BE2C (cell line): ENCODE measurements around the gene WWP2.
A peak's percentile ranks its signal among the peaks of the same experiment; 100 is the strongest.
"Not testable (repeated sequence)": the region's sequence is repeated elsewhere in the genome, so short reads cannot be mapped to it uniquely, and the experiment has no call there.

Experiments
- DNase-seq: peaks from one replicate; pipeline ENCODE4 v3.0.0-alpha.2; 2020
- H3K27me3 ChIP-seq: fragments of 250-450 bp; sonication (Bioruptor Pico); 2 replicates; pipeline ENCODE4 v1.5.1; 2020; ENCODE audit warnings: mild to moderate bottlenecking
- H3K36me3 ChIP-seq: fragments of 250-450 bp; sonication (Bioruptor Pico); 2 replicates; pipeline ENCODE4 v1.5.1; 2020; ENCODE audit warnings: mild to moderate bottlenecking
- H3K4me1 ChIP-seq: fragments of 250-450 bp; sonication (Bioruptor Pico); 2 replicates; pipeline ENCODE4 v1.5.1; 2020
- H3K4me3 ChIP-seq: 2 replicates; pipeline ENCODE4 v1.5.1; 2011; ENCODE audit warnings: low read depth, low read length
- H3K9me3 ChIP-seq: fragments of 250-450 bp; sonication (Bioruptor Pico); 2 replicates; pipeline ENCODE4 v1.5.1; 2020

WWP2 gene

DNA sequence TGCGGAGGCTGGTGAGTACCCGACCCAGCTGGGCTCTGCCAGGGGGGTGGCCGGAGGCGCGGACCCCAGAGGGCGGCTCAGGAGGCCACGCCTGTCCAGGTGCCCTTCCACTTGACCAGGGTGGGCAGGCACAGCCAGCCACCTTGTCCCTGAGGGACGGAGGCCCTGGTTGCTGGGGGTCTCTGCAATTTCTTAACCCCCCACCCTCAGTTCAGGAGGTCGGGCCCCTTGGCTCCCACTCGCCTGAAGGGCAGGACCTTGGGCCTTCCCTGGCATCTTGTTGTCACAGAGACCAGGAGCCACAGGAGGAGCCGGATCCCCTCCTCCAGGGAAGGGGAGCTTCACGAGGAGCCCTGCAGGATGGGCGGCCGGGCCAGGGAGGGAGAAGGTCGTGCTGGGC is 190.0 kb downstream of the WWP2 start:
- not testable (repeated sequence) for H3K4me3 ChIP-seq, H3K9me3 ChIP-seq, DNase-seq, H3K36me3 ChIP-seq, H3K4me1 ChIP-seq, H3K27me3 ChIP-seq

DNA sequence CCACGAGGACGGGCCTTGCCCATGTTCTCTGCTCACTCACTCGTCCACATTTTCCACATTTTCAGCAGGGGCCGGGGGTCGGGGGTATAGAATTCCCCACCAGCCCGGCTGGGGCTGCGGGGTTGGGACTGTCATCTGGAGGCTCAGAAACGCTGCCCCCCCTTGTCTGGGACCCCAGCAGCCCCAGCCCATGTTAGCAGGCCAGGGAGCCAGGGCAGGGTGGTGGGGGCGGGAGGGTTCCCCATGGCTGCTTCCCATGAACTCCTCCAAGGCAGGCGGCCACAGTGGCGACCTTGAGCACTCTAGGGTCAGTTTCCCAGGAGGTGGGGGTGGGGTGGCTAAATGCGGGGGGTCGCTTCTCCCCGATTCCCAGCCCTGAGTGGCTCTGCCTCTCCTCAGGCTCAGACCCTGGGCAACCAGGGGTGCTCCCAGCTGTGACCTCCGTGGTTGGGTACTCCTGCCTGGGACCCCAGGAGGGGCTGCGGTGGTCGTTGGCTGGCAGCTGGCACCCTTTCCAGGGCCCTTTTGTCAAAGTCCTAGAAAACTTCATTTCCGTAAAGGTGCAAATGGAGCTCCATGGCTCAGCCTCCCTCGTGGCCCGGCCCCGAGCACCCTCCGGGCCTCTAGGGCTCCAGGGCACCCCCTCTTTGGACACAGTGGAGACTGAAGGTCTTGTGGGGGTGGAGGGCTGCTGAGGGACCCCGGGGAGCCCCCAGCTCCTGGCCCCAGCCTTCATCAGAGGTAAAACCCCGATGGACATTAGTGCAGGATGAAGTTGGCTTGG is 190.6 kb downstream of the WWP2 start:
- H3K4me3 ChIP-seq, H3K36me3 ChIP-seq, H3K4me1 ChIP-seq, H3K27me3 ChIP-seq, DNase-seq, H3K9me3 ChIP-seq: not testable (repeated sequence)

DNA sequence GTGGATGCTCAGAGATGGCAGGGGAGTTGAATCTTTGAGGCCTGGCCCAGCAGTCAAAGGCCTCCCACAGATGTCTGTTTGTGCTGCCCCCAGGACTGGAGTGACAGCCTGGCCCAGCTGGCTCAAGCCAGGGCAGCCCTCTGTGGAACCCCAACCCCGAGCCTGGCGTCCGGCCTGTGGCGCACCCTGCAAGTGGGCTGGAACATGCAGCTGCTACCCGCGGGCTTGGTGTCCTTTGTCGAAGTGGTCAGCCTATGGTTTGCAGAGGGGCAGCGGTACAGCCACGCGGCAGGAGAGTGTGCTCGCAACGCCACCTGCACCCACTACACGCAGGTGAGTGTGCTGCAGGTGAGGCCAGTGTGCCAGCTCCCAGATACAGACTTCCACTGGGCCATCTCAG is 192.1 kb downstream of the WWP2 start:
- H3K27me3 ChIP-seq, DNase-seq, H3K9me3 ChIP-seq, H3K36me3 ChIP-seq, H3K4me3 ChIP-seq, H3K4me1 ChIP-seq: not testable (repeated sequence)

DNA sequence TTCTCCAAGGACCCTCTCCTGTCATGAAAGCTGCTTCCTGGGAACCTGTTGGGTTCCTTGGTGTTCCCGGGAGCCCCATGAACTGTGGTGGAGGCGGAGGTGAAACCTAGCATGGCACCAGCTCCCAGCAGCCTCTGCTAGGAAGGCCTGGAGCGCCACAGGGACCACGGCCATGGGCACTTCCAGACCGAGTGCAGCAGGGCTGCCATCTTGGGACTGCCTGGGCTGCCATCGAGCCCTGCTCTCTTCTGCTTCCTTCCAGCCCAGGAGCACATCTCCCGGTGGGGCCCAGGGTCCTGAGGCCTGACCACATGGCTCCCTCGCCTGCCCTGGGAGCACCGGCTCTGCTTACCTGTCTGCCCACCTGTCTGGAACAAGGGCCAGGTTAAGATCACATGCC is 201.2 kb downstream of the WWP2 start:
- not testable (repeated sequence) for H3K4me3 ChIP-seq, H3K27me3 ChIP-seq, H3K36me3 ChIP-seq, H3K9me3 ChIP-seq, H3K4me1 ChIP-seq, DNase-seq

DNA sequence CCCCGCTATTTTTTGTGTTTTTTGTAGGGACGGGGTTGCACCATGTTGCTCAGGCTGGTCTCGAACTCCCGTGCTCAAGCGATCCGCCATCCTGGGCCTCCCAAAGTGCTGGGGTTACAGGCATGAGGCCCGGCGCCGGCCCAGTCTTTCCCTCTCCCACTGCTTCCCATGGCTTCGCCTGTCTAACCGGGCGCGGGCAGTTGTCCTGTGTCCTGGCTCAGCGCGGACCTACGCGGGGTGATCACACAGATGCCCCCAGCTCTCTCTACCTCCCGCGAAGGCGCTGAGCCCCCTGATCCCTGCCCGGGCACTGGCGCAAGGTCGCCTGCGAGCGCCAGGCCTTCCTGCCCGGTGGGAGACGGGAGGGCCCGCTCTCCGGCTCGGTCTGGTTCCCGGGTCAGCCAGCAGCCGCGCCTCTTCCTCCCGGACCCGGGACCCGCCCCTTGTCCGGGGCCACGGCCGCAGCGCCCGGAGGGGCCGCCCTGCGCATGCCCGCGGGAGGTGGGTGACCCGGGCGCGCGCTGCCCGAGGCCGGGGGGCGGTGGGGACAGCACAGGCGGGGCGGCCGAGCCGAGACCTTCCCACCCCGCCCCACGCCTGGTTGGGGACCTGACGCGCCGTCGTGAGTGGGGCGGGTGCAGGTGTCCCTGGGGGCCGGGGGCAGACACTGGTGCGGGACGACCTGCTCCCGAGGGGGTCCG is 203.0 kb downstream of the WWP2 start:
- DNase-seq: peak; percentile 28
- not testable (repeated sequence) for H3K4me1 ChIP-seq, H3K27me3 ChIP-seq, H3K9me3 ChIP-seq, H3K4me3 ChIP-seq, H3K36me3 ChIP-seq

DNA sequence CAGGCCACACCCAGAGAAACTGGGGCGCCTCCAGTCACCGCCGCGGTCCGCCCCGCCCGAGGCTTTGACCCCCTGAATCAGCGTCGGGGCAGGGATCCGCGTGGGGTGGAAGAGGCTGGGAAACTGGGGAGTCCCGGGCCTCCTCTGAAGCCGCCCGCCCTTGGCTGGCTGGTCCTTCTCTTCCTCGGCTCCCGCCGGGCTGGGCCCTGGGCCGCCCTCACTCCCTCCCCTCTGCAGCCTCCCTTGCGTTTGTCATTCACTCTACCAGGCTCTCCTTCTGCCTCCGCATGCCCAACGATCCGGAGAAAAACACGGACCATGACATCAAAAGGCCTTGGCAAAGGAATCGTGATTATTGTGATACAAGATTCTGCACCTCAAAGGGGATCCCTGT is 203.5 kb downstream of the WWP2 start:
- DNase-seq, H3K27me3 ChIP-seq, H3K9me3 ChIP-seq, H3K36me3 ChIP-seq, H3K4me1 ChIP-seq, H3K4me3 ChIP-seq: not testable (repeated sequence)

DNA sequence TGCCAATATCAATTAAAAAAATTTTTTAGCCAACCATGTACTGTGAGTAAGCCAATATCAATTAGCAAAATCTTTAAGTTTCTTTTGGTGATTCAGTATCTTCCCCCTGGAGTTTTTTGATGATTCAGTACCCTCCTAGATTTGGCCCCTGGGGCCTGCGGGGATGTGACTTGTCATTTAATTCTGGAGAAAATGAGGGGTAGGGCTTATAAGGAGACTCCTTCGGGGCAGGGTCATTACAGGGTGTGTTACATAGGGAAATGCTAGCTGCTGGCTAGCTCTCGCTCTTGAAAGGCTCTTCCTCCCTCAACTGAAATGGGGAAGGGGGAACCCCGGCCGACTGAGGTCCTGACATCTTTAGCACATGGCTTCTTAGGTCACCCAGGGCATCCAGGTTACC is 205.6 kb downstream of the WWP2 start:
- not testable (repeated sequence) for H3K4me1 ChIP-seq, H3K36me3 ChIP-seq, H3K27me3 ChIP-seq, H3K9me3 ChIP-seq, H3K4me3 ChIP-seq, DNase-seq

DNA sequence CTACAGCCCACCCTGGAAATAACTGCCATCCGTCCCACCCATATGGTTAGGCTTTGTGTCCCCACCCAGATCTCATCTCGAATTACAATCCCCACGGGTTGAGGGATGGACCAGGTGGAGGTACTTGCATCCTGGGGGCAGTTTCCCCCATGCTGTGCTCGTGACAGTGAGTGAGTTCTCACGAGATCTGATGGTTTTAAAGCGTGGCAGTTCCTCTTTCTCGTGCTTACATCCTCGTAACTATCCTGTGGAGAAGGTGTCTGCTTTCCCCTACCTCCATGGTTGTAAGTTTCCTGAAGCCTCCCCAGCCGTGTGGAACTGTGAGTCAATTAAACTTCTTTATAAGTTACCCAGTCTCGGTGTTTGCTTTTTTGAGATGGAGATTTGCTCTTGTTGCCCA is 206.0 kb downstream of the WWP2 start:
- not testable (repeated sequence) for H3K27me3 ChIP-seq, H3K9me3 ChIP-seq, H3K4me3 ChIP-seq, DNase-seq, H3K4me1 ChIP-seq, H3K36me3 ChIP-seq

DNA sequence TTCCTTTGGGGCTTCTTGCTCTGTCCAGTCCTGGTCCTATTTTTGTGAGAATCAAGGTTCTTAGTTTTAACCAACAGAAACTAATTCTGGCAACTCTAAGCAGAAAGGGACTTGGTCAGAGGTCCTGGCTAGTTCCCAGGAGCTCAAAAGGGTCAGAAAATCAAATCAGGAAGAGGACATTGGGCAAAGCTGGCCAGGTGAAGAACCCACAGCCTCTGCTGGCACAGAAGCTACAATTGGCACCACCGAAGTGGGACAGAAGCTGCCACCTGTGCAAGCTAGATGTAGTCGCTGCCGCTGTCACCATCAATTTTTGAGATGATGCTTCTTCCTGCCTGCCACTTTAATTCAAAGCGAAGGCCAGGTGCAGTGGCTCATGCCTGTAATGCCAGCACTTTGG is 207.5 kb downstream of the WWP2 start:
- H3K27me3 ChIP-seq, H3K4me3 ChIP-seq, H3K36me3 ChIP-seq, H3K4me1 ChIP-seq, DNase-seq, H3K9me3 ChIP-seq: not testable (repeated sequence)

DNA sequence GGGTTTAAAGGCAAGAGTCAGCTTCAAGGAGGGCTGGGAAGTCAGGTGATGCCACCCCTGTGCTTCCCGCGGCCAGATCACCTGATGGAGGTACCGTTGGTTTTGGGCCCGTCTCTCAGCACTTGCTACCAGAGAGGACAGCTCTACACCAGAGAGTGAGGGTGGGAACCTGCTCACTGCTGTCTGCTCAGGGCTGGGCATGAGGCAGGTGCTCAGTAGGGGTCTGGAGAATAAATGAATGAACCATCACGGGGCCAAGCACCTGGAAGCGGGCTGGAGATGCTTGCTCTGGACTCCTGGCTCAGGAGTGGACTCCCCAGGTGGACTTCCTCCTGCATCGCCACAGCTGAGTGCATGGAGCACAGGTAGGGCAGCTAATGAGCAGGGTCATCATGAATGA is 210.0 kb downstream of the WWP2 start:
- H3K27me3 ChIP-seq, H3K4me3 ChIP-seq, DNase-seq, H3K36me3 ChIP-seq, H3K9me3 ChIP-seq, H3K4me1 ChIP-seq: not testable (repeated sequence)

DNA sequence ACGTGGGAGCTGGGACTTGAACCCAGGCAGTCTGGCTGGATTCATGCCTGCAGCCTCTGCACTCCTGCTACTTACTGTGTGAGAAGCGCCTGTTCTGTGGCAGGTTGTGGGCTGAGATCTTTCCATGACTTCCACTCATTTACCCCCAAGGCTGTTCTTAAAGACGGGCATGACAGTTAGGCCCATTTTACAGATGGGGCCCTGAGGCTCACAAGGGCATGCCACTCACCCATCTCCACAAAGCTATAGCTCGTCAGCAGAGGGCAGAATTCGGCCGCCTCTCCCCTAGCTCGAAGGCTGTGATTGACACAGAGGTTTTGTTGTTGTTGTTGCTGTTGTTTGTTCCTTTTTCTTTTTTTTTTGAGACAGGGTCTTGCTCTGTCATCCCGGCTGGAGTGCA is 210.8 kb downstream of the WWP2 start:
- H3K36me3 ChIP-seq, H3K27me3 ChIP-seq, DNase-seq, H3K4me3 ChIP-seq, H3K9me3 ChIP-seq, H3K4me1 ChIP-seq: not testable (repeated sequence)

DNA sequence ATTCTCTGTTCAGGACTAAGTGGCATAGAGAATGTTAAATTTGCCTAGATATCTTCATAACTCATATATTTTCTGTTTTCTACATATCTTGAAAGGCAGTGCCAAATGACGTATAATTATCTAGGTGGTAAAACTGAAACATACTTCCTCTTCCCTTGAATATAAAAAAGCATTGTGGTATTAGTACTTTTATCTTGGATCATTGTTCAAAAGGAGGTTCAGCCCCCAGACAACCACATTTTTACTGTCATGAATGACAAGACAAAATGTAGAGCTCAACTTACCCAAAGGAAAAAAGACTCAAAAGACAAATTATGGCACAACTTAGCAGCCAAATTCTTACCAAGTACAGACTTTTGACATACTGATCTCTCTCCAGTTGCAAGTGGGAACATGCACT is 223.1 kb downstream of the WWP2 start:
- not testable (repeated sequence) for H3K9me3 ChIP-seq, H3K4me3 ChIP-seq, H3K27me3 ChIP-seq, DNase-seq, H3K36me3 ChIP-seq, H3K4me1 ChIP-seq
